Mesenchymal stem cell (in vitro differentiated cells and primary cell): ENCODE data around the gene XAGE1B.
"Not testable (repeated sequence)": the region's sequence is repeated elsewhere in the genome, so short reads cannot be mapped to it uniquely, and the experiment has no call there.

Source experiments
- DNase-seq: peaks from one replicate; pipeline ENCODE4 v3.0.0-alpha.2; 2013
- H2AFZ ChIP-seq: one replicate; pipeline ENCODE4 v1.6.1; 2013; ENCODE audit warnings: low read depth, mild to moderate bottlenecking, control low read depth, inconsistent platforms, low read length, moderate library complexity
- H2AK5ac ChIP-seq: 2 replicates; pipeline ENCODE4 v1.6.1; 2013; ENCODE audit warnings: low read length, moderate library complexity, mild to moderate bottlenecking, inconsistent platforms; ENCODE audit not compliant: severe bottlenecking
- H2BK120ac ChIP-seq: one replicate; pipeline ENCODE4 v1.6.1; 2013; ENCODE audit warnings: low read depth, mild to moderate bottlenecking, inconsistent platforms, low read length, moderate library complexity
- H2BK12ac ChIP-seq, 2 experiments: one replicate each; pipeline ENCODE4 v1.6.1; 2013; ENCODE audit warnings: inconsistent platforms in 2 of 2, low read length in 2 of 2, mild to moderate bottlenecking in 2 of 2, moderate library complexity in 2 of 2, control low read depth in 1 of 2
- H2BK15ac ChIP-seq: one replicate; pipeline ENCODE4 v1.6.1; 2013; ENCODE audit warnings: mild to moderate bottlenecking, low read depth, inconsistent platforms; ENCODE audit not compliant: poor library complexity, severe bottlenecking
- H2BK5ac ChIP-seq: 2 replicates; pipeline ENCODE4 v1.6.1; 2013; ENCODE audit warnings: low read depth, mild to moderate bottlenecking, low read length, control low read depth, inconsistent platforms; ENCODE audit not compliant: poor library complexity, severe bottlenecking
- H3K14ac ChIP-seq, 2 experiments: one replicate each; pipeline ENCODE4 v1.6.1; 2013; ENCODE audit warnings: inconsistent platforms in 2 of 2, low read length in 2 of 2, control low read depth in 1 of 2, mild to moderate bottlenecking in 1 of 2, moderate library complexity in 1 of 2
- H3K18ac ChIP-seq, 2 experiments: one replicate each; pipeline ENCODE4 v1.6.1; 2013; ENCODE audit warnings: inconsistent platforms in 2 of 2, low read length in 2 of 2, control low read depth in 1 of 2, low read depth in 1 of 2, mild to moderate bottlenecking in 1 of 2
- H3K23ac ChIP-seq, 2 experiments: one replicate each; pipeline ENCODE4 v1.6.1; 2013; ENCODE audit warnings: inconsistent platforms in 2 of 2, low read length in 2 of 2, mild to moderate bottlenecking in 2 of 2, moderate library complexity in 2 of 2, control low read depth in 1 of 2
- H3K27ac ChIP-seq: 2 replicates; pipeline ENCODE4 v1.5.1; 2013; ENCODE audit warnings: mild to moderate bottlenecking, moderate library complexity, low read length, control low read depth, inconsistent platforms; ENCODE audit not compliant: poor library complexity, severe bottlenecking
- H3K27me3 ChIP-seq, 2 experiments: 2 replicates each; pipeline versions ENCODE4 v1.6.1 to v1.7.0; 2013; ENCODE audit warnings: low read length in 2 of 2, mild to moderate bottlenecking in 2 of 2, moderate library complexity in 2 of 2, control low read depth in 1 of 2, inconsistent platforms in 1 of 2; ENCODE audit not compliant: control insufficient read depth in 1 of 2, insufficient read depth in 1 of 2
- H3K36me3 ChIP-seq, 2 experiments: 2 replicates each; pipeline versions ENCODE4 v1.6.1 to v1.7.0; 2013; ENCODE audit warnings: low read length in 2 of 2, control low read depth in 1 of 2, inconsistent platforms in 1 of 2, low read depth in 1 of 2, mild to moderate bottlenecking in 1 of 2; ENCODE audit not compliant: insufficient read depth in 2 of 2, control insufficient read depth in 1 of 2
- H3K4ac ChIP-seq, 2 experiments: one replicate each; pipeline ENCODE4 v1.6.1; 2013; ENCODE audit warnings: inconsistent platforms in 2 of 2, low read length in 2 of 2, mild to moderate bottlenecking in 2 of 2, moderate library complexity in 2 of 2, control low read depth in 1 of 2, low read depth in 1 of 2
- H3K4me1 ChIP-seq: 2 replicates; pipeline ENCODE4 v1.6.1; 2013; ENCODE audit warnings: low read depth, low read length, control low read depth; ENCODE audit not compliant: control insufficient read depth, insufficient read depth
- H3K4me2 ChIP-seq: 2 replicates; pipeline ENCODE4 v1.6.1; 2013; ENCODE audit warnings: low read length, mild to moderate bottlenecking, inconsistent platforms; ENCODE audit not compliant: poor library complexity, severe bottlenecking
- H3K4me3 ChIP-seq, 2 experiments: 2 replicates each; pipeline versions ENCODE4 v1.5.1 to v1.7.0; 2013; ENCODE audit warnings: low read length in 2 of 2, mild to moderate bottlenecking in 2 of 2, control low read depth in 1 of 2, low read depth in 1 of 2; ENCODE audit not compliant: insufficient read depth in 1 of 2
- H3K79me1 ChIP-seq: replicated peaks from 2 replicates; pipeline ENCODE4 v1.6.1; 2013; ENCODE audit warnings: mild to moderate bottlenecking, control low read depth, low read length, inconsistent platforms; ENCODE audit not compliant: poor library complexity, severe bottlenecking
- H3K9ac ChIP-seq: 2 replicates; pipeline ENCODE4 v1.7.0; 2013; ENCODE audit warnings: mild to moderate bottlenecking, low read length, moderate library complexity
- H3K9me3 ChIP-seq: 2 replicates; pipeline ENCODE4 v1.7.0; 2013; ENCODE audit warnings: mild to moderate bottlenecking, low read length; ENCODE audit not compliant: control insufficient read depth
- H4K8ac ChIP-seq: one replicate; pipeline ENCODE4 v1.6.1; 2013; ENCODE audit warnings: inconsistent platforms, mild to moderate bottlenecking, low read length, moderate library complexity
- H4K91ac ChIP-seq: one replicate; pipeline ENCODE4 v1.6.1; 2013; ENCODE audit warnings: mild to moderate bottlenecking, low read length, inconsistent platforms
- WGBS: methylation state at CpG from one replicate; pipeline ENCODE4 v1.1.7; 2013; ENCODE audit warnings: mixed read lengths; 5-methylcytosine and 5-hydroxymethylcytosine counted together

Gene XAGE1B

GRCh38 chrX:52541051-52541450, 24.2 kb upstream of the XAGE1B start:
- not testable (repeated sequence) for H4K8ac ChIP-seq, H3K23ac ChIP-seq, H3K36me3 ChIP-seq, H3K9ac ChIP-seq, H3K4me1 ChIP-seq, H2BK120ac ChIP-seq, H3K9me3 ChIP-seq, H3K14ac ChIP-seq, H3K4ac ChIP-seq, H2BK5ac ChIP-seq, H3K18ac ChIP-seq, DNase-seq, H2AFZ ChIP-seq, H2AK5ac ChIP-seq, H2BK15ac ChIP-seq, H3K79me1 ChIP-seq, H4K91ac ChIP-seq, H3K4me2 ChIP-seq, H3K4me3 ChIP-seq, H2BK12ac ChIP-seq, H3K27ac ChIP-seq
- WGBS, result 73% methylated on average over 4 of the region's 4 CpGs
- peaks cover 0 to 26% of the 10 kb centered on the region in 2 experiments for H3K27me3 ChIP-seq

- not testable (repeated sequence) for H4K8ac ChIP-seq, H3K9ac ChIP-seq, H3K14ac ChIP-seq, H2AFZ ChIP-seq, DNase-seq, H3K23ac ChIP-seq, H3K4me3 ChIP-seq, H3K4me2 ChIP-seq, H2AK5ac ChIP-seq, H2BK12ac ChIP-seq, H3K4ac ChIP-seq, H2BK15ac ChIP-seq, H2BK120ac ChIP-seq, H3K4me1 ChIP-seq, H3K36me3 ChIP-seq, H2BK5ac ChIP-seq, H3K79me1 ChIP-seq, H3K9me3 ChIP-seq, H4K91ac ChIP-seq, H3K27me3 ChIP-seq, H3K18ac ChIP-seq, H3K27ac ChIP-seq
- WGBS, result no CpG with 5 or more reads among the region's 27 CpGs
These were observed 515 bp downstream of the XAGE1B start for GRCh38 chrX:52516110-52516986.

- H3K36me3 ChIP-seq, H3K79me1 ChIP-seq, H4K8ac ChIP-seq, H3K9ac ChIP-seq, H2AFZ ChIP-seq, H2BK5ac ChIP-seq, H2BK15ac ChIP-seq, H3K27ac ChIP-seq, H3K4me1 ChIP-seq, H2BK120ac ChIP-seq, H3K4ac ChIP-seq, DNase-seq, H3K4me3 ChIP-seq, H3K23ac ChIP-seq, H4K91ac ChIP-seq, H2BK12ac ChIP-seq, H2AK5ac ChIP-seq, H3K14ac ChIP-seq, H3K4me2 ChIP-seq, H3K18ac ChIP-seq: not testable (repeated sequence)
- H3K27me3 ChIP-seq, result peaks cover 0 to 27% of the 10 kb centered on the region in 2 experiments
- H3K9me3 ChIP-seq, result peaks cover 10% of the 10 kb centered on the region
- WGBS, result no CpG with 5 or more reads among the region's 6 CpGs
These were observed 5.7 kb downstream of the XAGE1B start for GRCh38 chrX:52511126-52511525.

- Histone ChIP-seq H3K4me3 (no peak overlapping the region), H3K9me3 (peaks cover 10% of the 10 kb centered on the region), H3K23ac (no peak overlapping the region), H3K27ac (no peak overlapping the region), H2BK120ac (no peak overlapping the region), H3K9ac (no peak overlapping the region), H2BK12ac (no peak overlapping the region), H4K8ac (no peak overlapping the region), H4K91ac (no peak overlapping the region), H3K4me1 (no peaks in the 10 kb centered on the region), H2BK5ac (no peak overlapping the region), H2AFZ (no peak overlapping the region), H3K4me2 (no peak overlapping the region), H3K18ac (no peak overlapping the region), H3K79me1 (no peaks in the 10 kb centered on the region), H2BK15ac (no peak overlapping the region), H3K4ac (no peak overlapping the region), H2AK5ac (no peak overlapping the region), H3K36me3 (no peaks in the 10 kb centered on the region), H3K27me3 (peaks cover 0 to 27% of the 10 kb centered on the region in 2 experiments), H3K14ac (no peak overlapping the region)
- 87% methylated on average over 6 of the region's 6 CpGs for WGBS
- DNase-seq, result no peak
These were observed 6.9 kb downstream of the XAGE1B start for GRCh38 chrX:52509916-52510315.
